ENCODE measurements around the gene ITGAX.

GRCh38 chr16:31430380-31431052 lies 75.5 kb downstream of the ITGAX start:
- TF ChIP-seq CBX8 (IDR thresholded peaks at IDR 0.05; ENCODE audit: borderline replicate concordance, low read depth, low read length): no peak
- TF ChIP-seq MAFK (IDR thresholded peaks at IDR 0.05; ENCODE audit: low read depth, low read length): no peak
- TF ChIP-seq SIN3A (conservative IDR thresholded peaks at IDR 0.05 in 1 of 2, IDR thresholded peaks at IDR 0.05 in 1 of 2; ENCODE audit: low read depth in 1 of 2, low read length in 2 of 2): no peak

All from H1 (cell line).